ENCODE measurements around the gene AUH.

AUH gene

DNA sequence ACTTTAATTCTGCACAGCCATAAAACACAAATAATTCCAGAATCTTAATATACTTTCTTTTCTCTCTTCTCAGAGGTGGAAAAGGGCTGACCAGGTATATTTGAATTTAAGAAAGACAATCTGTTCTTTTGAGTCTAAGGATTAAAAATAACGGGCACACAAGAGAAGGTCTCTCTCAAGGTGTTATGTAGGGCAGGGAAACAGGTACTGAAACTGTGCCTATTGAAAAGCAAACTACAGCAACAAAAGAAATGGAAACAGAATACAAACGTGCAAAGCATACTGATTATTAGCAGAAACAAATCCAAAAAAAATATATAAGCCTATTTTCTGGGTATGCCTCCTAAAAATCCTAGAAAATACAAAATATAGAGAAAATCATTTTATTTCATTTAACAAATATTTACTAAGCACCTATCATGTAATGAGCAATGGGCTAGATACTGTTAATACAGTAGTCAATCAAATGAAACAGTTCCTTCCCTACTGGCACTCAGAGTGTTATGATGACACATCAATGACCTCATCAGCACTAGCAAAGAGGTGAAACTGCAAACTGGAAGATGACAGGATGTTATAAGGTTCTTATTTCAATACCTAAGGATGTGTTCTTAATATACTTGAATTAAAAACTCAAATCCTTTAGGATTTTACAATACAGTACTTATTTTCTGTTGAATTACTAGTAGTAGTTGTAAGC is 87.7 kb downstream of the AUH start:
- H3K36me3 ChIP-seq (ENCODE audit: control insufficient read depth, insufficient read depth, low read length), result no peaks in the 10 kb centered on the region
- H3K4me1 ChIP-seq (ENCODE audit: control insufficient read depth, insufficient read depth, low read length), result no peaks in the 10 kb centered on the region
- no peaks in the 10 kb centered on the region for H3K27me3 ChIP-seq (ENCODE audit: control insufficient read depth, insufficient read depth, low read length)
- H3K4me3 ChIP-seq (ENCODE audit: low read length), result no peak overlapping the region
- H3K9ac ChIP-seq (ENCODE audit: low read length), result no peak overlapping the region
- H3K27ac ChIP-seq (ENCODE audit: low read depth, low read length), result no peak overlapping the region

DNA sequence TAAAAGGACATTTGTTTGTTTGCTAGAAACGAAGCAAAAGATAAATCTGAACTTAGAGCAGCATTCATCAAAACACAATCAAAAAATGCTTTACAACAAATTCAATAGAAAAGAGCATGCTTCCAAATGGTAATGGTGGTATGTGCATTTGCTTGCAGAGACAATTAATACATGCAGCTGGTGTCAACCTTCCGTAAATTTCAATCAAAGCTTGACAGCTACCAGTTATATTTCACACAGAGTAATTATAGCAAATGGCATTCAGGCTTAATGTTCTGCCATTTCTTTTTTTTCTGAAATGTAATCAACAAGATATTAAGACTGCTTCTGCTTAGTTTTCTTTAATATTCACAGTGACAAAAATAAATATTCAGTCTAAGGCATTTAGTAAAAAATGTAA is 90.6 kb downstream of the AUH start:
- Histone ChIP-seq H3K9ac (ENCODE audit: low read length) (no peak overlapping the region), H3K36me3 (ENCODE audit: control insufficient read depth, insufficient read depth, low read length) (no peaks in the 10 kb centered on the region), H3K27ac (ENCODE audit: low read depth, low read length) (no peak overlapping the region), H3K4me3 (ENCODE audit: low read length) (no peak overlapping the region), H3K27me3 (ENCODE audit: control insufficient read depth, insufficient read depth, low read length) (no peaks in the 10 kb centered on the region), H3K4me1 (ENCODE audit: control insufficient read depth, insufficient read depth, low read length) (no peaks in the 10 kb centered on the region)

DNA sequence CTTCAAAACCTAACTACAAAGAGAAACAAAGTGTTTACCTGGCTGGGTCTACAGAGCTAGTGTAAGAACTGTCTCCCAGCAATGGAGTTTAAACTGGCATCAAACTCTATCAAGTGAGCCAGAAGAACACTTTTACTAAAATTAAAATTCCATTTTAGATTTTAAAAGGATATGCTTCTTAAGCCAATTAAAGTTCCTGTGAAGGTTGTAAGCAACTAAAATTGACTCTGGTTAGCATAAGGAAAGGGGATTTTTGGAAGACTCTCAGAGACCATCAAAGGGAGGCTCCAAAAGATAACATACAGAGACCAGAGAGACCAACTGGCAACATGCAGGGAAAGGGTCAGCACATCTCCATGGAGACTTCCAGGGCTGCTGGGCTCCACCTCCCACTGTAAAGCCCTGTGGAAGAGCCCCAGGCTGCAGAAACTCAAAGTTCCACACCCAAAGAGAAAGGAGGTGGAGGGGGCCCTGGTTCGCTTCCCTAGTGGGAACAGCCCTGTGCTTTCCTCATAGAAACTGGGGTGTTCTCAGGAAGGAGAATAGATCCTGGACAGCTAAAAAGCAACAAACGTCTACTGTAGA is 91.7 kb downstream of the AUH start:
- no peak overlapping the region for H3K27ac ChIP-seq (ENCODE audit: low read depth, low read length)
- no peak overlapping the region for H3K4me3 ChIP-seq (ENCODE audit: low read length)
- no peaks in the 10 kb centered on the region for H3K4me1 ChIP-seq (ENCODE audit: control insufficient read depth, insufficient read depth, low read length)
- H3K27me3 ChIP-seq (ENCODE audit: control insufficient read depth, insufficient read depth, low read length), result no peaks in the 10 kb centered on the region
- H3K9ac ChIP-seq (ENCODE audit: low read length), result no peak overlapping the region
- H3K36me3 ChIP-seq (ENCODE audit: control insufficient read depth, insufficient read depth, low read length), result no peaks in the 10 kb centered on the region

DNA sequence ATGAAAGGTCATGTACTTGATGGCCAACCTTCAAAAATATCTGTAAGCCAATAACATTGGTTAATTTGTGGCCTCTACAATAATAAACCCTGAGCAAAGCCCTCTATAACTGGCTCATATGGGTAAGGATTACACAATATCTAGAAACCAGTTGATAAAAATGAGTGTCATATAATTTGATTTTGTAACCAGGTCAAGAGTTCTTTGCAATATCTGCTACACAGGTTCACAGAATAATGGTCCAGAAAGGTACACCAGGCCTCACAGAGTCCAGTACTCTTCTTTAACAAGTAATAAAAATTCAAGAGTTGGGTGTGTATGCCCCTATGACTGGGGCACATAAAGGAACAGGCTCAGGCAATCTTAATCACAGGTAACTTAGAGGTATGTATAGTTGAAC is 95.3 kb downstream of the AUH start:
- no peak overlapping the region for H3K9ac ChIP-seq (ENCODE audit: low read length)
- H3K4me1 ChIP-seq (ENCODE audit: control insufficient read depth, insufficient read depth, low read length), result no peaks in the 10 kb centered on the region
- H3K4me3 ChIP-seq (ENCODE audit: low read length), result no peak overlapping the region
- H3K36me3 ChIP-seq (ENCODE audit: control insufficient read depth, insufficient read depth, low read length), result no peaks in the 10 kb centered on the region
- no peak overlapping the region for H3K27ac ChIP-seq (ENCODE audit: low read depth, low read length)
- no peaks in the 10 kb centered on the region for H3K27me3 ChIP-seq (ENCODE audit: control insufficient read depth, insufficient read depth, low read length)

DNA sequence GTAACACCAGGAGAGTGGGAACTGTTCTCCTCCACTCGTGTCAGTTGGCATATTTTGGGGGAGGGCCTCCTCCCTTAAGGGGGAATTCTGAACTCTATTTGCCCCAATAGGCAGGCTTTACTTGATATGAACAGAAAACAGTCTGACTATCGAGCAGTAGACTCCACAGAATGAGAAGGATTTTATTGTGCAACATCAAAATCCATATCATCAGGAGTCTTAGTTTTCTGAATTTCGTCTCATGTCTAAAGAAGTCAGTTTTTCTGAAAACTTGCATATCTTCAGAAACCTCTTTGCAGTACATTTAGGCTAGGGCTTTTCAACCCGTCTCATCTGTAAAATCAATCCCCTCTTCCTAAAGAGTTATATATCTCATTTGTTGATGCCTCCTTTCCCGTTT is 96.2 kb downstream of the AUH start:
- Histone ChIP-seq H3K27me3 (ENCODE audit: control insufficient read depth, insufficient read depth, low read length) (no peaks in the 10 kb centered on the region), H3K27ac (ENCODE audit: low read depth, low read length) (no peak overlapping the region), H3K9ac (ENCODE audit: low read length) (no peak overlapping the region), H3K4me3 (ENCODE audit: low read length) (no peak overlapping the region), H3K36me3 (ENCODE audit: control insufficient read depth, insufficient read depth, low read length) (no peaks in the 10 kb centered on the region), H3K4me1 (ENCODE audit: control insufficient read depth, insufficient read depth, low read length) (no peaks in the 10 kb centered on the region)

DNA sequence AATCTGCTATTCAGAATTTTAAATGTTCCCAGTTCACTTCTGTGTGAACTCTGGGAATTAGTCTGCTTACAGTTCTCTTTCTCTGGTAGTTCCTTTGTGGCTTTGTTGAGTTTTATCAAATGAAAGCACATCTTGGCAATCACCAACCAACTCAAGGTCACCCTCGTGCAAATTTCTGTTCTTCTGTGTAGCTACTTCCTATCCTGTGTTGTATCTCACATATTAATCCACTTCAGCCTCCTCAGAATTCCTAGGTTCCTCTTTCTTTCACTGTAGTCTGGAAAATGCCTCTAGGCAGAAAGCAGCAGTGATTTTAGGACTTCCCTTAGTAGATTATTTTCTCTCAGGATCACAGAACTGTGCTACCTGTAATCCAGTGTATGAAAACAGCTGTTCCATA is 100.3 kb downstream of the AUH start:
- no peaks in the 10 kb centered on the region for H3K4me1 ChIP-seq (ENCODE audit: control insufficient read depth, insufficient read depth, low read length)
- H3K27ac ChIP-seq (ENCODE audit: low read depth, low read length), result no peak overlapping the region
- H3K9ac ChIP-seq (ENCODE audit: low read length), result no peak overlapping the region
- no peak overlapping the region for H3K4me3 ChIP-seq (ENCODE audit: low read length)
- no peaks in the 10 kb centered on the region for H3K36me3 ChIP-seq (ENCODE audit: control insufficient read depth, insufficient read depth, low read length)
- H3K27me3 ChIP-seq (ENCODE audit: control insufficient read depth, insufficient read depth, low read length), result no peaks in the 10 kb centered on the region

DNA sequence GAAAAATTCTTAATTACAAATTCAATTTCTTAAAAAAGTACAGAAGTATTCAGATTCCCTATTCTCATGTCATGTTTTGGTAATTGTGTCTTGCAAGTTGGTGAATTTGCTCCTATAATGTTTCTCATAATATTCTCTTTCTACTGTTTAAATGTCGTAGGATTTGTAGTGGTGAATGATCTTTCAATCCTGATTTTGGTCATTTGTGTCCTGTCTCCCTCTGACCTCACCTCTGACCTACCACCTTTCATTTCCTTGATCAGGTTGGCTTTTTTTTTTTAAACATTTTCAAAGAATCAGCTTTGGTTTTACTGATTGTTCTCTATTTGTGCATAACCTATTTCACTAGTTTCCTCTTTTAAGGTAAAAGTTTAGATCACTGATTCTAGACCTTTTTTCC is 102.6 kb downstream of the AUH start:
- Histone ChIP-seq H3K4me1 (ENCODE audit: control insufficient read depth, insufficient read depth, low read length) (no peaks in the 10 kb centered on the region), H3K27me3 (ENCODE audit: control insufficient read depth, insufficient read depth, low read length) (no peaks in the 10 kb centered on the region), H3K36me3 (ENCODE audit: control insufficient read depth, insufficient read depth, low read length) (no peaks in the 10 kb centered on the region), H3K27ac (ENCODE audit: low read depth, low read length) (no peak overlapping the region), H3K9ac (ENCODE audit: low read length) (no peak overlapping the region), H3K4me3 (ENCODE audit: low read length) (no peak overlapping the region)

DNA sequence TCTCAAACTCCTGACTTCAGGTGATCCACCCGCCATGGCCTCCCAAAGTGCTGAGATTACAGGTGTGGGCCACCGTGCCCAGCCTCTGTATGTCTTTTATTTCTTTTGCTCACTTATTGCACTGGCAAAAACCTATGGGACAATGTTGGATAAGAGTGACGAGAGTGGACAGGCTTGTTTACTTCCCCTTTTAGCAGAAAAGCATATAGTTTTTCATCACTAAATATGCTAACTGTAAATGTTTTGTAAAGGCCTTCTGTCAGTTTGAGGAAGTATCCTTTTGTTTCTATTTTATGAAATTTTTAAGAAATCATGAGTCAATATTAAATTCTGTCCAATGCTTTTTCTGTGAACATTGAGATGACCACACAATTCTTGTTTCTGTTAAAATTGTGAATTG is 103.3 kb downstream of the AUH start:
- no peak overlapping the region for H3K4me3 ChIP-seq (ENCODE audit: low read length)
- no peak overlapping the region for H3K9ac ChIP-seq (ENCODE audit: low read length)
- no peaks in the 10 kb centered on the region for H3K36me3 ChIP-seq (ENCODE audit: control insufficient read depth, insufficient read depth, low read length)
- no peaks in the 10 kb centered on the region for H3K27me3 ChIP-seq (ENCODE audit: control insufficient read depth, insufficient read depth, low read length)
- H3K27ac ChIP-seq (ENCODE audit: low read depth, low read length), result no peak overlapping the region
- no peaks in the 10 kb centered on the region for H3K4me1 ChIP-seq (ENCODE audit: control insufficient read depth, insufficient read depth, low read length)

DNA sequence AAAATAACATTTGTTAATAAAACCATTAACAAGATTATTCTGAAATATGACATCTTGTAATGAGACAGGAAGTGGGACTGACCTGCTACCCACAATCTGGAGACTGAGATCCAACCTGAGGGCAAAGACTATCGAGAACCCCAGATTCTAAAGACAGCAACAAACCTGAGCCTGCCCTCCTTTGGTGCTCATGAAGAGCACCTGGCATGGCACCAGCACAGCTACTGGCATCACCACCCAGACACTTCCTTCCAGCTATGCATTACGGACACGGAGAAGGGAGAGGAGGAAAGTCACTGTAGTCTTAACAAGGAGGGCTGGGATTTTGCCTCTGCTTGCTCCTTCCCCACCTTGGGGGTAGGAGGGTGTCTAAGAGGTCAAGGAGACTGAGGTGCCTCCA is 105.5 kb downstream of the AUH start:
- no peaks in the 10 kb centered on the region for H3K36me3 ChIP-seq (ENCODE audit: control insufficient read depth, insufficient read depth, low read length)
- H3K9ac ChIP-seq (ENCODE audit: low read length), result no peak overlapping the region
- no peak overlapping the region for H3K27ac ChIP-seq (ENCODE audit: low read depth, low read length)
- H3K4me1 ChIP-seq (ENCODE audit: control insufficient read depth, insufficient read depth, low read length), result no peaks in the 10 kb centered on the region
- no peaks in the 10 kb centered on the region for H3K27me3 ChIP-seq (ENCODE audit: control insufficient read depth, insufficient read depth, low read length)
- H3K4me3 ChIP-seq (ENCODE audit: low read length), result no peak overlapping the region

DNA sequence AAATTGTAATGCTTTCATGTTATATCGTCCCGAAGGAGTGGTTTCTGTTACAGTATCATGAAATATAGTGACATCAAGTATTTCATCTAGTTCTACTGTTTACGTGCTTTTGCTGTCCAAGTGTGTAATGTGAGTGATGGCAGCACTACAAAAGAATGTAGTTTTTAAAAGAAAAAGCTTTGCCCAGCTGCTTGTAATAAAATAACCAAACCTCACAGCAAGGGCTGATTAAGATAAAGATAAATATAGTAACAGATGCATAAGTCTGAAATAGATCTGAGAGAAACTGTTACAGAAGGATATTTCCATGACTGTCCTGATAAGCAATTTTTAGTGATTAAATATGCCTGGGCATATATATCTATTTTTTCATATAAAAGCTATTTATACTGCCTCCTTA is 106.4 kb downstream of the AUH start:
- H3K9ac ChIP-seq (ENCODE audit: low read length), result no peak overlapping the region
- no peak overlapping the region for H3K4me3 ChIP-seq (ENCODE audit: low read length)
- no peaks in the 10 kb centered on the region for H3K4me1 ChIP-seq (ENCODE audit: control insufficient read depth, insufficient read depth, low read length)
- H3K36me3 ChIP-seq (ENCODE audit: control insufficient read depth, insufficient read depth, low read length), result no peaks in the 10 kb centered on the region
- no peak overlapping the region for H3K27ac ChIP-seq (ENCODE audit: low read depth, low read length)
- no peaks in the 10 kb centered on the region for H3K27me3 ChIP-seq (ENCODE audit: control insufficient read depth, insufficient read depth, low read length)

DNA sequence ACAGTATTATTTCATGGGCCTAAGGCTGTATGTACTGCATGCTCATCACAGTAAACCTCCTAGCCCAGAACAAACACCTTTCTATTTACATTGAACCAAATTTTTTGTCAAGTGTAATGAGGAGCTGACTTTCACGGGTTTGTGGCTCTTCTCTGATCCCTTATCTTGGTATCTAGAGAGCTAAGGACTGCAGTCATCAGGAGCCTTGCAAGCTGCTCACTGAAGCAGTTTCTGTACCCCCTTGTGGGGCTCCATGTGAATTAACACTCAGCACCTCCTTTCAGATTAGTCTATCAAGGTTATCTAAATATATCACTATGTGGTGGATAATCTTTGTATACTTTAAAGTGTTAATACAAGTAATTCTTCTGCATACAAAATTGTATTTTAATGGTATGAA is 108.2 kb downstream of the AUH start:
- Histone ChIP-seq H3K27ac (ENCODE audit: low read depth, low read length) (no peak overlapping the region), H3K4me3 (ENCODE audit: low read length) (no peak overlapping the region), H3K27me3 (ENCODE audit: control insufficient read depth, insufficient read depth, low read length) (no peaks in the 10 kb centered on the region), H3K4me1 (ENCODE audit: control insufficient read depth, insufficient read depth, low read length) (peaks cover 3% of the 10 kb centered on the region), H3K36me3 (ENCODE audit: control insufficient read depth, insufficient read depth, low read length) (no peaks in the 10 kb centered on the region), H3K9ac (ENCODE audit: low read length) (no peak overlapping the region)

DNA sequence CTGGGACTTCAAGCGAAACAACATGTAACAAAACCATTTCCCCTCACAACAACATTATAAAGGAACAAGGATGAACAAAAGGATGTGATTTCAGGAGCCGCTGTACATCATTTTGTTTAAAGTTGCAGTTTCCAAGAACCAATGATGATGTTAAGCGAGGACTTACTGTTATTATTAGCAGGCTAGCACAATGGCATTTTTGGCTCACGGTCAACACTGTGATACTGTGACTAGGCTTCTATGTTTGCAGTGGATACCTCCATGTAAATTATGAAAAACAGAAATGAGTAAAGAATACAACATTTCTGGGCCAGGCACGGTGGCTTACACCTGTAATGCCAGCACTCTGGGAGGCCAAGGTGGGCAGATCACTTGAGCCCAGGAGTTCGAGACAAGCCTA is 113.0 kb downstream of the AUH start:
- Histone ChIP-seq H3K9ac (ENCODE audit: low read length) (no peak overlapping the region), H3K4me1 (ENCODE audit: control insufficient read depth, insufficient read depth, low read length) (peaks cover 3% of the 10 kb centered on the region), H3K4me3 (ENCODE audit: low read length) (no peak overlapping the region), H3K36me3 (ENCODE audit: control insufficient read depth, insufficient read depth, low read length) (no peaks in the 10 kb centered on the region), H3K27ac (ENCODE audit: low read depth, low read length) (no peak overlapping the region), H3K27me3 (ENCODE audit: control insufficient read depth, insufficient read depth, low read length) (no peaks in the 10 kb centered on the region)

DNA sequence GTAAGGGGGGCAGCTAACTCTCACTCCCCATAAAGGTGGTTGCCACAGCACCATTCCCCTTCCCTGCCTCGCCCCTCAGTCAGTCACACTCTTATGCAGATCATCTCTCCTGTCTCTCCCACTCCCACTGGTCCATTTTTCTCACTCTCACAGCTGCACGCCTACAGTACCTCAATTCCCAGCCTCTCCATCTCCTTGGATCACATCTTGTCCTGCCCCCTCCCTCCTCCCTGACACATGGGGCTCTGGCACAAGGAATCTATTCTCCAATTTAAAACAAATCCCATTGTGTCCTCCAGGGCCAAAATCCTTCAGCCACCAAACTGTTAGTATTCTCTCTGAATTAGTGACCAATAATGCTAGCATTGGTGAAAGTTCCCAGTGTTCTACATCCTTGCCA is 114.4 kb downstream of the AUH start:
- H3K27me3 ChIP-seq (ENCODE audit: control insufficient read depth, insufficient read depth, low read length), result no peaks in the 10 kb centered on the region
- peaks cover 3% of the 10 kb centered on the region for H3K4me1 ChIP-seq (ENCODE audit: control insufficient read depth, insufficient read depth, low read length)
- no peak overlapping the region for H3K9ac ChIP-seq (ENCODE audit: low read length)
- H3K4me3 ChIP-seq (ENCODE audit: low read length), result no peak overlapping the region
- no peak overlapping the region for H3K27ac ChIP-seq (ENCODE audit: low read depth, low read length)
- no peaks in the 10 kb centered on the region for H3K36me3 ChIP-seq (ENCODE audit: control insufficient read depth, insufficient read depth, low read length)

Data from rectal smooth muscle tissue (tissue), 1 donor.